Stimulated activated CD4-positive, alpha-beta T cell treated with anti-CD3 and anti-CD28 coated beads, TNF-alpha, amount 100 ng/mL, for 48 hours (primary cell): Measurements from ENCODE around the gene TSC2.
"Not testable (repeated sequence)": the region's sequence is repeated elsewhere in the genome, so short reads cannot be mapped to it uniquely, and the experiment has no call there.

Experiments
- DNase-seq, 3 donors: peaks; one replicate each; pipeline ENCODE4 v3.0.0-alpha.2; 2020; ENCODE audit warnings: low read depth in 3 of 3

The TSC2 gene

DNA sequence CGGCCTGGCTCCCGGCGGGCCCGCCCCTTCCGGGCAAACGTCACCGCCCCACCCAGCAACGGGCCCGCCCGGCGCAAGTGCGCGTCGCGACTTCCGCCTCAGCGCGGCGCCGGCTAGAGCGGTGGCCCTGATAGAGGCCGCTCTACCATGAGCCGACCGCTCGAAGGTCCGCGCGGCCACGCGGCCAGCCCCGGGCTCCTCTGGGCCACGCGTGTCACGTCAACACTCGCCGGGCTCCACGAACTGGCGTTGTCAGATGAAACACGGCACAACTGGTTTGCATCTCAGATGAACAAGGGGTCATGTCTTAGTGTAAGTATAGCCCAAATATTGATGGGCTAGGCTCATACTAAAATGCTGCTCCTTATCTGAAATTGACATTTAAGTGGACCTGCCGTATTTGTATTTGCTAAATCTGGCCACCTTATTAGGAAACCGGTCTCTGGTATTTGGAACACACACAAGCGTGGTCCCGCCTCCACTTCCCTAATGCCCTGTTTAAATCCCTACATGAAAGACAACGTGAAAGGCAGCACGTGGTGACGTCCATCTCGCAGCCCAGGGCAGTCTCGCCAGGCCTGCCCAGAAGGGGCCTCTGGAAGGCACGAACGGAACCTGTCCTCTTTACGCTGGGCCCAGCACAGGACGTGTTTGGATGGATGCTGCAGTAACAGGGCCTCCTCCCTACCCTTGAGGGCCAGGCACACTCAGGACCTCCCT, 37.8 kb upstream of the TSC2 start, which contains the start of gene ZNF598:
Gene ZNF598, minus strand, starts transcription at position 31 of the 720 bp plus-strand sequence.
- peak; percentile 58 to 75 (median 65) for DNase-seq

DNA sequence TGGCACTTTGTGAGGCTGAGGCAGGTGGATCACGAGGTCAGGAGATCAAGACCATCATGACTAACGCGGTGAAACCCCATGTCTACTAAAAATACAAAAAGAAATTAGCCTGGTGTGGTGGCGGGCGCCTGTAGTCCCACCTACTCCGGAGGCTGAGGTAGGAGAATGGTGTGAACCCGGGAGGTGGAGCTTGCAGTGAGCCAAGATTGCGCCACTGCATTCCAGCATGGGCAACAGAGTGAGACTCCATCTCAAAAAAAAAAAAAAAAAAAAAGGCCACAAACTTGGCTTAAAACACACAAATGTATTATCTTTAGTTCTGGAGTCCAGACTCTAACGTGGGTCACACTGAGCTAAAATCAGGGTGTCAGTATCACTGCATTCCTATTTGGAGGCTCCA, 36.1 kb upstream of the TSC2 start:
- not testable (repeated sequence) for DNase-seq

DNA sequence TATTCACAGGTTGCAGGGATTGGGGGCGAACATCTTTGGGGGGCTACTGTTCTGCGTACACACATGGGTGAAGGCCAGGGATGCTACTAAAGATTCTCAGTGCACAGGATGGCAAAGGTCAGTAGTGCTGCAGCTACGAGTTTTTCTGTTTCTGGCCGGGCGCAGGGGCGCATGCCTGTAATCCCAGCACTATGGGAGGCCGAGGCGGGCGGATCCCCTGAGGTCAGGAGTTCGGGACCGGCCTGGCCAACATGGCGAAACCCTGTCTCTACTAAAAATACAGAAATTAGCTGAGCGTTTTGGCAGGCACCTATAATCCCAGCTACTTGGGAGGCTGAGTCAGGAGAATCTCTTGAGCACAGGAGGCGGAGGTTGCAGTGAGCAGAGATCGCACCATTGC, 34.3 kb upstream of the TSC2 start:
- DNase-seq: no peak

DNA sequence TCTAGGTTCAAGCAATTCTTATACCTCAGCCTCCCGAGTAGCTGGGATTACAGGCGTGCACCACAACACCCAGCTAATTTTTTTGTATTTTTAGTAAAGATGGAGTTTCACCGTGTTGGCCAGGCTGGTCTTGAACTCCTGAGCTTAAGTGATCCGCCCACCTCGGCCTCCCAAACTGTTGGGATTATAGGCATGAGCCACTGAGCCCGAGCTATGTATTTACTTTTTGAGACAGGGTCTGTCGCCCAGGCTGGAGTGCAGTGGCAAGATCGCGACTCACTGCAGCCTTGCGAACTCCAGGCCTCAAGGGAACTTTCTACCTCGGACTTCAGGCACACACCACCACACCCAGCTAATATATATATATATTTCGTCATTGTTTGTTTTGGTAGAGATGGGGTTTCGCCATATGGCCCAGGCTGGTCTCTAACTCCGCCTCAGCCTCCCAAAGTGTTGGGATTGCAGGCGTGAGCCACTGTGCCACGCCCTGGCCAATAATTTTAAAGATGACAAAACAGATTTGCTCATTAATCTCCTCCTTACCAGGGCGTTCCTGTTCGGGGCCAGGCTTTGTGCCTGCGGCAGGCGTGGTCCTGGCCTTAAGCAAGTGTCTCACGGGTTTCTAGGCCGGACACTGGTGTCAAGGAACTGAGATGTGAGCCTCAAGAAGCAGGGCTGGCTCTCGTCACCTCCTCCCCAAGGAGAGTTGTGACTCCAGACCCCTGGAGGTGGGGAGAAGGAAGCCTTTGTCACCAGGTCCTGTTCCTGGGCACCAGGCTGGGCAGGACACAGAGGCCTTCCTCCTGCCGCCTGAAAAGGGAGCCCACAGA, 32.5 kb upstream of the TSC2 start:
- no peak for DNase-seq

DNA sequence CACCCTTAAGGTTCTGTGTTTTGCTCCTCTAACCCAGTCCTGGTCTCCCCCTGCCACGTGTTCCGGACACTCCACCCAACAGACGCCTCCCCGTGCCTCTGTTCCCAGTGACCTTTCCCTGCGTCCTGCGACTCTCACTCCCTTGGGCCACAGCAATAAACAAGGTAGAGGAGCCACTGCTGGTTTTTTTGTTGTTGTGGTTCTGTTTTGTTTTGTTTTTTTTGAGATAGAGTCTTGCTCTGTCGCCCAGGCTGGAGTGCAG, 31.9 kb upstream of the TSC2 start:
- DNase-seq: no peak

DNA sequence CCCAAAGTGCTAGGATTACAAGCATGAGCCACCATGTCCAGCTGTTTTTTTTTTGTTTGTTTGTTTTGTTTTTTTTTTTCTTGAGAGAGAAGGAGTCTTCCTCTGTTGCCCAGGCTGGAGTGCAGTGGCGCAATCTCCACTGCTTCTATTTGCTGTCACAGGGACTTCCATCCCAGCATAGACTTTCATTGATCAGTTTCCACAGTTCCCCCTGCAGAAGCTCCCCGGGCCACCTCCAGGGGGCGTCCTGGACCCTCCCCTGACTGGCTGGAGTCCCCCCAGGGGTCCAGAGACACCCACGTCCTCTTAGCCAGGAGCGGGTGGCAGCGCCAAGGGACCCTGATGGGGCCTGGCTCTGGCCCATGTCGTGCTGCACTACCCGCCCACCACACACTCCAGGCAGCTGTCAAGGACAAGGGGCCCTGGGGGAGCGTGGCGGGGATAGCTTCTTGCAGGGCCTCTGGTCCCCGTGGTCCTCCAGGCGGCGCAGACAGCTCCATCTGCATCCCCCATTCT, 31.3 kb upstream of the TSC2 start:
- DNase-seq: no peak

DNA sequence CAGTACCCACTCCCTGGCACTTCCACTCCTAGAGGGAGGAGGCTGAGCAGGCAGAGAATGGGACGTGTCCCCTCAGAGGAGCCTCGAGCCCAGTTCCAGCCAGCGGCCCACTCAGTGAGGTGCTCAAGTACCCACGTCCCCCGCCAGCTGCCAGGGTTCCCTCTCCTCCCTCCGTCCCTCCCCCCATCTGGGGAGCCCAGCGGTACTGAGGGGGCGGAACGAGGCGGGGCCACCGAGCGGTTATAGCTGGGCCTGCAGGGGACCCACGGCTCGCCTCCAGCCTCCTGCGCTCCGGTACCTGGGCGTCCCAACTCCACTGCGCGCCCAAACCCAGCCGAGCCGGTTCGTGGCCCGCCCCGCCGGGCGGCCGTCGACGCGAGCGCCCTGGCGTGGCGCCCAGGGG, 28.3 kb upstream of the TSC2 start, which contains the start of gene NPW:
Gene NPW, plus strand, starts transcription at position 268 of the 403 bp plus-strand sequence.
- DNase-seq: no peak

DNA sequence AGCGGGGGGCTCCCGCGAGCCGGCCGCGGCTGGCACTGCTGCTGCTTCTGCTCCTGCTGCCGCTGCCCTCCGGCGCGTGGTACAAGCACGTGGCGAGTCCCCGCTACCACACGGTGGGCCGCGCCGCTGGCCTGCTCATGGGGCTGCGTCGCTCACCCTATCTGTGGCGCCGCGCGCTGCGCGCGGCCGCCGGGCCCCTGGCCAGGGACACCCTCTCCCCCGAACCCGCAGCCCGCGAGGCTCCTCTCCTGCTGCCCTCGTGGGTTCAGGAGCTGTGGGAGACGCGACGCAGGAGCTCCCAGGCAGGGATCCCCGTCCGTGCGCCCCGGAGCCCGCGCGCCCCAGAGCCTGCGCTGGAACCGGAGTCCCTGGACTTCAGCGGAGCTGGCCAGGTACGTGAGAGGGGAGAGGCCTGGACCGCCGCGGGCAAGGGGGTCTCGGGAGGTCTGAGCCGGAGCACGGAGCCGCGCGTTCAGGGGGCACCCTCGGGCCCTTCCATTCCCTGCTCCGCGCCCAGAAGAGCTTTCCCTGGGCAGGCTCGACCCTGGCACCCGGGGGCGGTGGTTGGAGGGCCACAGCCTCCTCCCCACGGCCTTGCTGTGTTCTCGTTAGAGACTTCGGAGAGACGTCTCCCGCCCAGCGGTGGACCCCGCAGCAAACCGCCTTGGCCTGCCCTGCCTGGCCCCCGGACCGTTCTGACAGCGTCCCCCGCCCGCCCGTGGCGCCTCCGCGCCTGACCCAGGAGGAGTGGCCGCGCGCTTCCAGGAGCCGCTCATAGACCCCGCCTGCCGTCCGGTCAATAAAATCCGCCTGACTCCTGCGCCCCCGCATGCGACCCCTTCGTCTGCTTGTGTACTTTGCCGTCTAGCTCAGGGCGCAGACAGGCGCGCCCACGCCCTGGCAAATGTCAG, 27.6 kb upstream of the TSC2 start:
- no peak for DNase-seq

DNA sequence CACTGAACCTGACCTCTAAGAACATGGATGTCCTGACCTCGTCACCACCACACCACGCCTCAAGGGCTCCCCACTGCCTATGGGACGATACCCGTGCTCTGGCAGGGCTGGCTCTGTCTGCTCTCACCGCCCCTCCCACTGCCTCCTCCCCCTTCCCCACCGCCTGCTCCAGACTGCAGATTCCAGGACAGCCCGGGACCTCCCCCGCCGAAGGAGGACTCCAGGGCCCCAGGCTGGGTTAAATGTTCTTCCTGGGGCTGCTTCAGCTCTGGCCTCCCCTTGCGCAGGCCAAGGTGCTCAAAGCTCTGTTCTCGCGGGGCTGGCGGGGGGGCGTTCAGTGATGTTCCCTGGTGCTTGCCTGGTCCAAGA, 25.1 kb upstream of the TSC2 start:
- no peak for DNase-seq

DNA sequence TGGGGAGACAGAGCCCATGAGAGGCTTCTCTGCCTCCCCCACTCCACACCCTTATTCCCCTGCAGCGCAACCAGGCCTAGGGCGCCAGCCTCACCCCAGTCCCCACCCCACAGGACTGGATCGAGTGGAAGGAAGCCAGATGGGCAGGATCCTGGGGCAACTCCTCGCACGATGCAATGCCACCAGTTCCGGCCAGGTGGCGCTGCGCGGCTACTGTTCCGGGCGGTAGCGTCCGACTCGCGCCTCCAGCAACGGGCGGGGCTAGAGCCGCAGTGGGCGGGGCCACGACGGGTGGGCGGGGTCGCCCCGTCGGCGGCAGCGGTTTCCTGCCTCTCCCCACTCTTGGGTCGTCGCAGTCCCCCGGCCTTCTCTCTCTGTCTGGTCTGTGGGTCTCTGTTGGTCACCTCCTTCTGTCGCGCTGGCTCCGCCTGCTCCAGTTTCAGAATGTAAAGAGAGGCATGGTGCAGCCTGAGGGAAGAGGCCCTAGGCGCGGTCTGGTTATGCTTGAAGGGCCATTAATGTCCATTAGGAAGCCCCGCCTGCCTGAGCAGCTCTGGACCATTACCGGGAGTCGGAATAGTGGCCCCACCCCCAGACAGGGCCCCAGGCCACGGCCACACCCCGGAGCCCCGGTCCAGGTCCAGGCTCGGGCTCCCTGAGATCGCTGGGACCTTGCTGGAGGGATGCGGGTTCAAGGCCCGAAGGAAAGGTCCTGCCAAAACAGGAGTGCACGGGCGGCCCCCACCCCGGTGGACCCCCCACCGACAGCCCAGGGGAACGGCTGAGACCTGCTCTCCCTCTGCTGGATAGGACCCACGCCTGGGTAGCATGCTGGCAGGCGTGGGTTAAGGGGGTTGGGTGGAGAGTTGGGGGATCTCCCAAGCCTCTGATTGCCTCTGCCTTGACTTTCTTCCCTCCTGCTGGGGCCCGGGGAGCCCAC, 24.4 kb upstream of the TSC2 start:
- DNase-seq: peak; percentile 85 to 95 (median 92)

DNA sequence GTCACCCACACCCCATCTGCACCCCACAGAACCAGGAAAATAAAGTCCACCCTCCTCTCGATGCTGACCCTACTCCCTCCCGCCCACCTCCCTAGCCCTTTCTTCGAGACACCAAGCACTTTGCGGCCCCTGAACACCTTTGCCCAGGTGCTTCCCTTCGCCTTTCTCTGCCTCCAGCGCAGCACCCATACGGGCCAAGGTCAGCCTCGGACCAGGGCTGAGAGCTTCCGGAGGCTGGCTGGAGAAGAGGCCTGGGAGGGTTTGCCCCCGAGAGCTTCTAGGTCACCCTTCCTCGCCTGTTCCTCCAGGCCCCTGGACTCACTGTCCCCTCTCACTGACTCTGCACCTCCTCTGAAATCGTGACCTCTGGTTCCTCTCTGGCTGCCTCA, 23.8 kb upstream of the TSC2 start:
- DNase-seq: no peak

DNA sequence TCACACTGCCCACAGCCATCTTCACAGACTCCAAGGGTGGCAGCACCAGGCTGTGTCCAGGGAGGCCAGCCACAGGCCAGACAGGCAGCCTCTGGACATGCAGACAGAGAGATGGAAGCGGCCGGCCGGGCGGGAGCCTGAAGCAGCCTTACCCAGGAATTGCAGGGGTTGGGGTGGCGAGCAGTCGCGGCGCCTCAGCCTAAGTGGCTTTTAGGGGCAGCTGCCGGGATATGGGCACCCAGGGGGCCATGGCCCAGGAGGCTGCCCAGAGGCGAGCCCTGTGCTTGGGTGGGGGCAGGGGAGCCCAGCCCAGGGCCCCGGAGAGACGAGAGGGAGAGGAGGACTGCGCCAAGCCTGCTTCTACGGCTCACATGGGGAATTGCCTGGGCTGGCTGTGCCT, 22.5 kb upstream of the TSC2 start:
- no peak for DNase-seq

DNA sequence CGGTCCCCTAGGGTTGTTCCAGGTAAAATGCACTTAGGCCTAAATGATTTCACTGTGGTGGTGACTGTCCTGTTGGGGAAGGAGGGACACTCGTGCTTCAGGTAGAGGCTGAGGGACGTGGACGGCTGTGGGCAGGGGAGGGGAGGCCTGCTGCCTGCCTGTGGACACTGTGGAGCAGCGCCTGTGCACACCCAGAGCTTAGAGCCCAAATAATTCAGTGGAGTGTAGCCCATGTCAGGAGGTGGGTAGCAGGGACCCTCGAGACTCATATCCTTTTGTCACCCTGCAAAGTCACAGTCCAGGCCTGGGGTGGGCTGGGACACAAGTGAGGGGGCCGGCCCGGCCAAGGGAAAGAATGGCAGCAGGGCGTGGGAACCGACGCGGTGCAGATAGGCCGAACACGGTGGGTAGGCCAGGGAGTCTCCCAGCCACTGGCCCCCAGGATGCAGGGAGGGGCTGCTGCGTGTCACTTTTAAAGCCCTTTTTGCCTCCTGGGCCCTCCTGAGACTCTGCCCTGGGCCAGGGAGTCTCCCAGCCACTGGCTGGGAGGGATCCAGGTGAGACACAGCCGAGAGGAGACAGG, 21.8 kb upstream of the TSC2 start:
- no peak for DNase-seq

DNA sequence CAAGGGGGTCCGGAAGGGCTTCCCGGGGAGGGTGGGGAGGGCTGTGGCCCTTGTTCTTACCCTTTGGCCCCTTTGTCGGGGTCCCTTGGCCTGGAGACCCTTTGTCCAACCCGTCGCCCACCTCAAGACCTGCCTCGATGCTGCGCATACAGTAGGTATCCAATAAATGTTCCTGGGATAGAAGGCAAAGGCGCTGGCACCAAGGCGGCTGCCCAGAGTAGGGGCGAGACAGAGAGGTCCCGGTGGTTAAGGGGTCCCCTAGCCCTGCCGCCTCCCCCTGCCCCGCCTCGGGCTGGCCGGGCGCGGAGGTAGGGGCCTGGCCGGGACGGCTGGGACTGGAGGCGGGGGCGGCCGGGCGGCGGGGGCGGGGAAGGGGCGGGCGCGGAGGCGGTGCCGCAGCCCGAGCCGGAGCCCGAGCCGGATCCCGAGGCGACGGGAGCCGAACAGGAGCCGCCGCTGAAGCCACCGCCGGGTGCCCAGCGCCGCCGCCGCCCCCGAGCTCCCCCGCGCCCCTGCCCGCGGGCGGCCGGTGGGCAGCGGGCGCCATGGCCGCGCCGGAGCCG, 21.2 kb upstream of the TSC2 start, which contains the start of gene NHERF2:
Gene NHERF2, plus strand, starts transcription at position 442 of the 563 bp plus-strand sequence. Its CDS starts 104 bp downstream, at position 546.
- no peak for DNase-seq

DNA sequence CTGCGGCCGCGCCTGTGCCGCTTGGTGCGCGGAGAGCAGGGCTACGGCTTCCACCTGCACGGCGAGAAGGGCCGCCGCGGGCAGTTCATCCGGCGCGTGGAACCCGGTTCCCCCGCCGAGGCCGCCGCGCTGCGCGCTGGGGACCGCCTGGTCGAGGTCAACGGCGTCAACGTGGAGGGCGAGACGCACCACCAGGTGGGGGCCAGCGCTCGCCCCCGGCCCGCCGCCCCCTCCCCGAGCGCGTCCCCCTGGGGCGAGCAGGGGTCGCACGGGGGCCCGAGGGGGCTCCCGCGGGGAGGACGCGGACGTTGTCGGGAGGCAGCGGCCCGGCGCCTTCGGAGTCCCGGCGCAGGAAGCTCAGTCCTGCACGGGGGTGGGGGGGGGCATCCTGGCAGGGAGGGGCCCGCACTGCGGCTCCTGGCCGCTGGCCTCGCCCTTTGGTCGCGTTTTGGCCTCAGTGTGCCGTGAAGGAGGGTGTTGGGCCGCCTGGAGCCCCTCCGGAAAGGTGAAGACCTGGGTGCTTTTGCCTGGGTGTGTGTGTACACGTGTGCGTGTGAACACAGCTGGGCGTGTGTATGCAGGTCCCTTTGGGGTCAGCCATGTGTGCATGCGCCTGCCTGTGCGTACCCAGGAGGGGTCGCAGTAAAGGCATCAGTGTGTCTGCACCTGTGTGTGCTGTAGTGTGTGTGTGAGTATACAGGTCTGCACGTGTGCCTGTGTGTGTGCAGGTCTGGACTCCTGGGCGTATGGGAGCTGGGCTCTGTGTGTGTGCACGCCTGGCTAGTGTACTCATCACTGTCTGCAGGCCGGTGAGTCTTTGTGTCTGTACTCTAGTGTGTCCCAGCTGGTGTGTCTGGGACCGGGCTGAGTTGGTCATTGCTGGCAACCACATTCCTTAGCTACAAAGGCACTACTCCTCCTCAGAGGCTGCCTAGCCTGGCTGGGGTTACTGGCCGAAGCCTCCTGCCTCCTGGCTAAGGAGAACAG, 20.5 kb upstream of the TSC2 start:
- DNase-seq: no peak

DNA sequence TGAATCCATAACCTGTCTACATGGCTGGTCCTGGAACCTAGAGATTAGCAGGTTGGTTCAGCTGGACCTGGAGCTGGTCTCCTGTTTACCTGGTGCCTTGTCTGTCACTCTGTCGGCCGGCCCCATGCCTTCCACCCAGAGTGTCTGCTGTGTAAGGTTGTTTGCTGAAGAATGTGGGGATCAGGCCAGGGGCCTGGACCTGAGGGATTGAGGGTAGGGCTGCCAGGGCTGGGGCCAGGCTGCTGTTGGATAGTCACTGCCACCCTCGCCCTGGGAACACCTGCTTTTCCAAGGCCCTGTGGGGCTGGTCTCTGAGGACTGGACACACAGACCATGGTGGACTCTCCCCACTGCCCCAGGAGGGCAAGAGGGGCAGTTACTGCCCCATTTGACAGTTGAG, 19.6 kb upstream of the TSC2 start:
- no peak for DNase-seq

DNA sequence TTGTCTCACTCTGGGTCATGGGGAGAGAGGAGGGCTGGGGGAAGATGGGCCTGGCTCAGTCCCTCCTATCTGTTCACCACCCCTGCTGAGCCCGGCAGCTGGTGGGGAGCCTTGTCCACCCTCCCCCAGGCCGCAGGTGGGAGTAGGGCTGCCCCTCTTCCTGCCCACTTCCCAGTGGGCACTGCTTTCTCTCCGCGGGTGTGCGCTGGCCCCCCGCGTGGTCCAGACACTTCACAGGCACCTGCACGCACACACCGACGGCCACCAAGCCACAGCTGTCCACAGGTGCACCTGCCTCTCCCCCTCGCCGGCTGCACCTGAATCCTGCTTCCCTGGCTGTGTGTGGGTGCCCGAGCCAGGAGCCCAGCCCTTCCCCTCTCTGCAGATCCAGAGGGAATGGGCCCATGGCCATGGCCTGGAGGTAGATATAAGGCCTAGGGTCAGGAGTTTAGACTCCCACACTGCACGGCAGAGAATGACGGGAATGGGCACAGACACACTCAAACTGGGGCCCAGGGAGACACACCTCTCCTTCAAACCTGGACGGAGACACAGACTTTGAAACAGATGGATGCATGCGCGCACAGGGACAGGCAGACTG, 19.1 kb upstream of the TSC2 start:
- DNase-seq: no peak

DNA sequence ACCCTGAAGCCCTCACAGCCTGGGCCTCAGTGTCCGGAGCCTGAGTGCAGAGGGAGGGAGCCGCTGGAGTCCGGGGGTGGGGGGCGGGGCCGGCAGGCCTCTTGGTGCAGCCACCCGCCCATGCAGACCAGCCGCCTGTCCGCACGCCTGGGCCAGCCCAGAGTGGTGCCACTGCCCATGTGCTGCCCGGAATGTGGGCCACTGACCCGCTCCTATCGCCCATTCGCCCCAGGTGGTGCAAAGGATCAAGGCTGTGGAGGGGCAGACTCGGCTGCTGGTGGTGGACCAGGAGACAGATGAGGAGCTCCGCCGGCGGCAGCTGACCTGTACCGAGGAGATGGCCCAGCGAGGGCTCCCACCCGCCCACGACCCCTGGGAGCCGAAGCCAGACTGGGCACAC, 18.4 kb upstream of the TSC2 start:
- DNase-seq: no peak

DNA sequence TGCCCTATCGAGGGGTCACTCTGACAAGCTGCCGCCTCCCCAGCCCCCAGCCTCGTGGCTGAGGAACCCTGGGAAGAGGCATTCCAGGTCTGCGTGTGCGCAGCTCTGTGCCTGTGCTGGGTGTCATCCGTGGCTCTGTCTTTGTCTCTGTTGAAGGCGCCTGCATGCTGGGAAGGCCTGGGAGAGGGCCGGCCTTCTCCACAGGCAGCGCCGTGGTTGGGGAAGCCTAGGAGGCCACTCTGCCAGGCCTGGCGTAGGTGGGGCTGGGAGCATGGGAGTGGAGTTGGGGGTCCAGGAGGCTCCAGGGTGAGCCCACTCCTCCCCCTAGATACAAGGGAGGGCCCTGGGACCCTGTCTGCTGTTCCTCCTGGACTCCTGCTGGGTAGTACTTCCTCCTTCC, 17.7 kb upstream of the TSC2 start:
- DNase-seq: no peak
